GM19193 (cell line): ENCODE results near the gene AGBL3.

ENCODE experiments used
- POLR2A ChIP-seq: IDR thresholded peaks from 4 replicates; pipeline ENCODE4 v1.6.1; 2011; ENCODE audit not compliant: insufficient read depth, insufficient read length; ENCODE audit errors: extremely low read depth

AGBL3 gene

DNA sequence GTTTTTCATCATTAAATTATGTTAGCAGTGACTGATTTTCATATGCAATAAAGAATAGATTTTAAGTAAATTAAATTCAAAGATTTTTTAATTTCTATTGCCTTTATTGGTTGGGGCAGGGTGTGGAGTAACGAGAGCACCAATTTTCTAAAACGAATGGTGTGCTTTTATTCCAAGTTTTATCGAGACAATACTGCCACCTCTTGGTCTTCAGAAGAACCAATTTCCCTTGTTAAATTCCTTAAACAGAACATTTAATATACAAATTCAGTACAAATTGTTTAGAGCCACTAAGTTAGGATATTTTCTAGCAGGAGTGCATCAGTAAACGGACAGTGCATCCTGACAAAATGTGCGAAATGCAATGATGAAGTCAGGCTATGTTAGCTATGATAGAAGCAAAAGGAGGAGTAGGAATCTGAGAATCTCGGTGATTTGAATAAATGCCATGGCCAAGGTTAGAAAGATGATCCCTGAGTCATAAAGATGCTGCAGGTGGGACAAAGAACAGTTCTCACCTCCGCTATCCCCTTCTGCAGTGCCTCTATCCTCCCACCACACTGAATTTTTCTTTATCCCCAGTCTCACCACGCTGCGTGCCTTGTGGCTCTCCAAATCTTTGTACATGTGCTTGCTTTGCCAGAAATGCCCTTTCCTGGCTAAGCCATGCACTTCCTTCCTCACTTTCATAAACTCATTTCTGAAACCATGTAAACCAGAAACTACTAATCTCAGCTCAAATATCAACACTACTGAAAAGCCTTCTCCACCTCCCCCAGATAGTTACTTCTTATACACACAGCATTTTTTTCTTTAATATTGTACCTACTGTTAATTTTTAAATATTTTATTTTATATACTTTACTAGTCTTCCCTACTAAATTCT lies 31.9 kb upstream of the AGBL3 start:
- no peak for TF ChIP-seq POLR2A

DNA sequence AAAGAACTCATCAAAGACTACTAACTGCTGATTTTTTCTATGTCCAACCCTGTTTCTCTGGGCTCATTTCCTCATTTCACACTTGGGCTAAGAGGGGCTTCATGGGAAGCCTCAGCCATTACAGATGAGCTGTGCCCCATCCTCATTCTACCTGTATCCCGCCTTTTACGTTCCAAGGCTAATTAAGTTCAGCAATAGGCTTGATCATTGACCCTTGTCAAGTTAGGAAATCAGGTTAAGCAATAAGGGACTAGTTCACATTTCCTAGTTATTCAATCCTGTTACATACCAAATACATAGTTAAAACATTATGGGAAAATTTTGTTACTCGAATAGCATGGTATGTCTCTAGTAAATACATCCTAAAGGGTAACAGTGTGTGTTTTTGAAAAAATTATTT lies 29.3 kb upstream of the AGBL3 start:
- TF ChIP-seq POLR2A = no peak

DNA sequence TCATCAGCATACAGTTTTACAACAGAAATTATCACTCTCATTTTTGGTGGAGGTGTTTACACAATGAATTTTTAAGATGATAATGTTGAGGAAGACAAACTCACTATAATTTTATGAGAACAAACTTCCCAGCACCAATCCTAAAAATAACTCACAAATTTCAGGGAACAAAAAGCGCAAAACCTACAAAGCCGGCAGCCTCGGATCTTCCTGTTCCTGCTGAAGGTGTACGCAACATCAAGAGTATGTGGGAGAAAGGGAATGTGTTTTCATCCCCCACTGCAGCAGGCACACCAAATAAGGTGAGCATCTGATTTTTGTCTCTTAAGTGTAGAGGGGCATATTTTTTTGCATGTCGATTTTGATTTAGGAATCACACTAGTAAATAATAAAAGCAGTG lies 26.5 kb upstream of the AGBL3 start:
- no peak for TF ChIP-seq POLR2A

DNA sequence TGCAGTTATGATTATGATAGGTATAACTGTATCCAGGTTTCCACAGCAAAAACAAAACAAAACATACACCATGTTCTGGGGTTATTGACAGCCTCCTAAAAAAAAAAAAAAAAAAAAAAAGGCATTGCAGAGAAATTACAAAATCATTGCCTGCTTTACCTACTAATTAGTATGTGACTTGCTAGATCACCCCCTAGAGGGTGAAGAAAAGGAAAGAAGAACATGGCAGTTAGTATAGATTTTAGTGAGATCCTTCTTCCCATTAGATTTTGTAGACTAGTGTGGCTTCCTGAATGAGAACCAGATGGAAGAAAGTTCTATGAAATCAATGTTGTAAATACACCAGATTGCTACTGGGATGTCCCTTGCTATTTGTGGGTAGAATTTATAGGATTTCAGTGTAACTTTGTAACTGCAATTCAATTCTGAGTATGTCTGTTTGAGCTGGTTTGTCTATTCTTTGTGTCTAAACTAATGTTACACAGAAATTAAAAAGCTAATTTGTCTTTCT lies 24.0 kb upstream of the AGBL3 start:
- no peak for TF ChIP-seq POLR2A

DNA sequence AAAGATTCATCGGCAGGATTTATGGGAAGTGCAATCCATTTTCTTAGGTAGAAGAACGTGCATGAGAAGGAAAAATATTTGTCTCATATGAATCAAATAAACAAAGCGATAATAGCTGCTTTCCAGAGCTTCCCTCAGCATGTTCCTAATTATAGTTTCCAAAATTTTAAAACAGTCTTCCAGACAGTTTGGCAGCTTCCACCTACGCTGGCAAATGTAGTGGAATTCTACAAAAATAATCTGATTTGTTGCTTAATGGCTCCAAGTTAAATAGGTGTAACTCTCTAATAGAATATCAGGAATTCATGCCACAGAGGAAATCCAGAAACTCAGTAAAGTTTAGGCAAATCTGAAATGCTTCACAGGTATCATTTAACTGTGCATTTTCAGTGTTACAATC lies 23.3 kb upstream of the AGBL3 start:
- no peak for TF ChIP-seq POLR2A

DNA sequence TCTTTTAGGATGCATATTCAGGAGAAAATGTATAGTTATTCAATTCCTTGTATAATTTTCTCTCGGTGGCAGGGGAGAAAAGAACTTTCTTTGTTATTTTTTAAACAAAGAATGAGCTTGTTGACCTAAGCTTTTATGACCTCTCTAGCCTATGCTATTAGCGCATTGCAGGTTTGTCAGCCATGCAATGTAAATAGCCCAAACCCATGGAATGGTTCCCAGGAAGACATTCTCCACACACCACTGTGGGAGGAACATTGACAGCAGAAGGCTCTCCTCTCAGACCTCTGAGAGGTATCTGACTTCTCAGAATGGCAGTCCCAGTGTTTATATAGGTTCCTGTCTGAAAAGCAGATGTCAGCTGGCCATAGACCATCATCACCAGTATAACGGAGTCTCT lies 19.6 kb upstream of the AGBL3 start:
- no peak for TF ChIP-seq POLR2A

DNA sequence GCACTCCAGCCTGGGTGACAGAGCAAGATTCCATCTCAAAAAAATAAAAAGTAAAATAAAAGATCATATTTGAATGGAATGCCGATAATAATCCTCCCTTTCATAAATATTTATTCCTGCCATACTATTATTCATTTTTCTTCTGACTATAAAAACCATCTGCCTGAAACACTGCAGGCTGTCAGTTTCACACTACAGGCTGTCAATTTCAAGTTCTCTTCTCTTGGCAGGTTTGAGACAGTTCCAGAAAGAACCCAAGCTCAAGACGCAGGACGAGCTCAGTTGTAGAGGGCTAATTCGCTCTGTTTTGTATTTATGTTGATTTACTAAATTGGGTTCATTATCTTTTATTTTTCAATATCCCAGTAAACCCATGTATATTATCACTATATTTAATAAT lies 18.2 kb upstream of the AGBL3 start:
- no peak for TF ChIP-seq POLR2A

DNA sequence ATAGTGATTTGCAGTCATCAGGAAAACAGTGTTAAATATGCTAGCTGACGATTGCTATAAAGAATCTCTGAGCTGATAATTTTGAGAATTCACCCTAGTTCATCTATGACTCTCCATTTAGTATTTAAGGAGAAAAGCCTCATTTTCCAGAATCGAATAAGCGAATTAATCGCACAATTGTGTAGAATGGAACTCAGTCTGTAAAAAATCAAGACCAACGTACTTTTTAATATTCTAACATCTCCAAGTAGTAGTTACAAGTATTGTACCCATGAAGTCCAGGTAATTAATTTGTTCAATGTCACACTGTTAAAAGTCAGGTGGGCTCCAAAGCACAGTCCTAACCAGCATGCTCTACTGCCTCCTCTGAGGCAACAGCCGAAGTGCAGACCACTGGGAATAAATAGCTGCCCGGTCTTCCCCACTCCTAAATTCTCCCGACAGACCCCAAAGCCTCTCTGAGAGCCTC lies 380 bp upstream of the AGBL3 start:
- no peak for TF ChIP-seq POLR2A

DNA sequence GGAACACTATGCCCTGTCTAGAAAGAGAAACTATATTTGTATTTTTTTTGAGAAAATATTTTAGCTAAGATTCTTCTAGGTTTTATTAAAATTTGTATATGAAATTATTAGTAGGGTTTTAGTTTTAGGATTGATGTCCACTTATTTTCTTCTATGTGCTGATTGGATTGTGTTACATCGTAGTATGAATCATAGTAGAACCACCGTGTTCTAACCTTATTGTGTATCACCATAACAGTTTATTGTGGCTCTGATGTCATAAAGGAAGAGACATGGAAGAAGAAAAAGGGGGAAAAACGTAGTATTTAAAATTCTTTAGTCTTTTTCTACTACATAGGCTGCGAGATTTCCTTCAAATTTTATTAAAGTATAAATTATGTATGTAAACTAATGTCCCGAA lies 1.9 kb downstream of the AGBL3 start:
- TF ChIP-seq POLR2A = no peak

DNA sequence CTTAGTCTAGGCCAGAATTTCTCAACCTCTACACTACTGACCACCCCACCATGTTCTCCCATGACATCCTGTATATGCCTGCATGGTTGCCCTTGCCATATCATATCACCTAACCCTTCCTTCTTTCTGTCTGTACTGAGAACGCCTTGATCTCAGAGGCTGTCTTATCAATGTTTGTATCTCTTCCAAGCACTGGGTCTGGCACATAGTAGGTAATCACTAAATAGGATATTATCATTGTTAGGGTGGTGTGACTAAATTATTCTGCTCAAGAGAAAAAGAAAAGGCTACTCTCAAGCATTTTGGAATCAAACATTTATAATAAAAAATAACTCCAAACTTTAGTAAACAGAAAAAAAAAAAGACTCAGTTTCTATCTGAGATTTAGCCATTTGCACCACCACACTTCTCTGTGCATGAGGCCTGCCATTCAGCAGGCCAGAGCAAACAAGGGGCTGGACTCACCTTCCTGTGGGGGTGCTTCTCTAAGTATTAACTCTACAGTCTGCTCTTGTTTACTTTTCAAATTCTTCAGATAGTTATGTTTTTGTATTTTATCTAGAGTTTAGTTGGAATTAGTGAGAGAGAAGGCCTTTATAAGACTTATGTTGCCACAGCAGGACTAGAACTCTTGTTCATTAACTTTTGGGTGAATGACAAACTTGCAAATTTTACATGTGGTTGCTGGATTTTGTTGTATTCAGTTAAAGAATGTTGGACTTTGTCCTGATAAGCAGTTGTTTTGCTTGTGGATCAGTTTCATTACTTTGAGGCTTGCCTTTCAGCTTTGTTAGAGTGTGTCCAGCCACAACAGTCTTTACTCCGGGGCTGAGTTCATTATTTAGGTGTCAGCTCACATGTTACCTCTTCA lies 5.4 kb downstream of the AGBL3 start:
- TF ChIP-seq POLR2A = no peak

DNA sequence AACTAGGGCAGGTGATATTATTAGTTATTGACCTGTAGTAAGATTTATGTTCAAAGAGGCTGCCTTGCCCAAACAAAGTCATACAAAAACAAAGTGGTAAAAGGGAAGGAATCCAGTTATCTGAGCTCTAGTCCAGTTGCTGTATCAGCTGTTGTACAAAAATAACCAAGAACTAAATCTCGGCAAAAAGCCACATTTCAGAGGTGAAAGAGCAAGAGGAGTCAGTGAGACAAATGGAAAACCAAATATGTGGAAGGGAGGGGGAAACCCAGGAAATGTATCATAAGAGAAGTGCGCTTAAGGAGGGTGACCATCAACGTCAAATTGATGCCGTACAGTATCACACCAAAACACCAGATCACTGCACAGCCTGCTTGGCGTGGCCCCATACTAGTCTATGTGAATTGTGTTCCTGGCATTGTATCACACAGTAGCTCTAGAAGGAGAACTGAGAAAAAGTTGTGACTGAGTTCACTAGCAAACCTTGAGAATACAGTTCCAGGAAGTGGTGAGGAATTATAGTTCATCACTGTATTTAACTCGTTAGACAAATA lies 6.4 kb downstream of the AGBL3 start:
- peak; percentile 45 for TF ChIP-seq POLR2A

DNA sequence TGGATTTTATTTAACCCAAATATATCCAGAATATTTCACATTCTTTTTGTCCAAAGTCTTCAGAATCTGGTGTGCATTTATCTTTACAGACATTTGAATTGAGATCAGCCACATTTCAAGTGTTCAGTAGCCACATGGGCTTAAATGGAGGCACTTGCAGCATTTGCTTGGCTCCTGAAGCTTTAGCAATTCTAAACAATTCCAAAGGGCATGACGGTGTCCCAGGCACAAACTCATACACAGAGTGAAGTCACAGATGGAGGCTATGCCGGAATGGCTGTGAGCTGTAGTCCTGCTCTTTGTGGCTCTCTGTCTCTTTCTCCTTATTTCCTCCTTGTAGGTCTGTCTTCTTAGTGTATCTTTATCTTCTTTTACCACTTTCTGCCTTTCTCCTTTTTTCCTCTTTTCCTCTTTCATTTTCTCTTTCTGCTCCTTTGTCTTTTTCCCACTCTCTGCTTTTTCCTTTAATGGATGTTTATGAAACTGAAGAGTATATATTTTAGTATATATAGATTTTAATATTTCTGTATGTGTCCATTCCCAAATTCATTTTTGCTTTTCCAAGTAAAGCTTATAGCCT lies 7.7 kb downstream of the AGBL3 start:
- no peak for TF ChIP-seq POLR2A

DNA sequence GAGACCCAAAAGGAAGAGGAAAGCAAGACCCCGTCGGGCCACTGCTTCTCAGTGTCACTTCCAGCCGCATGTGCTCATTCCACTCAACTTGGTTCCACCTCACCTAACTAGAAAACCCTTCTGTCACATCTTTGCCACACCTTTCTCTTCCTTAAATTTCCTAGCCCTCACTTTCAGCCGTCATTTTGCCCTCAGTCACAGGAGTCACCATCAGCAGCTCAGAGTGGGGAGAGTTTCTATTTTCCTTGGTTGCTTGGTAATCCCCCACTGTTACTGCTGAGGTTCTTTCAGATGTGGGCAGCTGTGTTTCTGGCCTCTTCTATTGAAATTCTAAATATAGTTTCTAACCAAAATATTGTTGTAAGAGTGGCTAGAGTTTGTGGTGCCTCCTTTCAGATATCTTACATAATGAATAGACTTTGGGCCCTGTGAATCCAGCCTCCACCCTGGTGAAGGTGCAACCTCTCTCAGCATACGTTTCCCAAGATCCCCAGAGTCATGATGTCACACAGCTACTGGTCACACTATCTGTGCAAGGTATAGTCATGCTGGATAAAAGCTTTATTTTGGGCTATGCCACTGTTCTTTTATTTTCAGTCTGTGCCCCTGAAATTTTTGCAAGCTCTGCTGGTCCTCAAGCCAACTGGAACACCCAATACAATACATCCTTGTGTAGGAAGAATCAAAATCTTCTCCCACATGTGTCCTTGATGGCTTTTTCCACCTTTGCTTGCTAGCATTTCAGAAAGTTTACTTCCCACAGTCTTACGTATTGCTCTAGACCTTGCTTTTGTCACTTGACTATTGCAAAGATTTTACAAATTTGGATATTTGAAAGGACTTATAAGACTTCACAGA lies 9.2 kb downstream of the AGBL3 start:
- peak; percentile 33 for TF ChIP-seq POLR2A

DNA sequence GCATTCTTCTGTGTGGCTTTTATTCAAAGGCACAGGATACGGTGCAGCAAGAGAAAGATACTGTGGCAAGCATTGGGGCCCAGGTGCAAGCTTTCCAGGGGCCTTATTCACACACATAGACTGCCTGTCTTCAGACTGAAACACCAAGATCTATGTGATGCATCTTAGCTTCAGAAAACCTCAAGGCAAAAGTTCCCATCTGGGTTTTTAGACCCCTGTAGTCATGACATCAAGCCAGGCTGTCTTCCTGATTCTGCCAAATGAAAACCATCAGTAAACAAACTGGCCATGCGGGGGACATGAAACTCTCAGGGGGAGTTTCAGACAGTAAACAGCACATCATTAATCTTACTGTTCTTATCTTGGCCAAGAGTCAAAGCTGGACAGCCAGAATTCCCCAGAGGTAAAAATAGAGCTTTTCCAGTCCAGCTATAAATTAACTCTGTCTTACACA lies 9.8 kb downstream of the AGBL3 start:
- TF ChIP-seq POLR2A = no peak
